Activated CD4-positive, alpha-beta T cell treated with anti-CD3 and anti-CD28 coated beads for 48 hours (primary cell): ENCODE results near the gene HOXA3.

Experiments
- DNase-seq: peaks from one replicate; pipeline ENCODE4 v3.0.0-alpha.2; 2020

Gene HOXA3

GRCh38 chr7:27177795-27178320, 25.5 kb upstream of the HOXA3 start:
- no peak for DNase-seq

GRCh38 chr7:27176962-27177794, 24.8 kb upstream of the HOXA3 start:
- peak; percentile 2 for DNase-seq

GRCh38 chr7:27176524-27176845, 24.1 kb upstream of the HOXA3 start:
- DNase-seq: no peak

- DNase-seq: no peak
Observed at GRCh38 chr7:27175626-27176523, 23.5 kb upstream of the HOXA3 start.

GRCh38 chr7:27174874-27175625, 22.7 kb upstream of the HOXA3 start:
- DNase-seq: no peak

GRCh38 chr7:27173956-27174873, 21.8 kb upstream of the HOXA3 start, which contains the start of gene HOXA10:
TSS of gene HOXA10 (minus strand) at chr7:27174320. CDS start at chr7:27174306, 14 bp downstream.
- DNase-seq: peak; percentile 4

- DNase-seq: peak; percentile 28
Observed at GRCh38 chr7:27173511-27173955, 21.1 kb upstream of the HOXA3 start.

- peak; percentile 22 for DNase-seq
Observed at GRCh38 chr7:27172823-27173510, 20.6 kb upstream of the HOXA3 start.

GRCh38 chr7:27172315-27172774, 20.0 kb upstream of the HOXA3 start:
- DNase-seq: peak; percentile 4

GRCh38 chr7:27171637-27172314, 19.4 kb upstream of the HOXA3 start:
- peak; percentile 25 for DNase-seq

GRCh38 chr7:27171325-27171636, 18.9 kb upstream of the HOXA3 start:
- DNase-seq: peak; percentile 6

- DNase-seq: no peak
Observed at GRCh38 chr7:27170426-27171324, 18.3 kb upstream of the HOXA3 start.

- no peak for DNase-seq
Observed at GRCh38 chr7:27169658-27170425, 17.5 kb upstream of the HOXA3 start.

GRCh38 chr7:27168265-27168947, 16.0 kb upstream of the HOXA3 start:
- DNase-seq: peak; percentile 62

GRCh38 chr7:27167916-27168264, 15.5 kb upstream of the HOXA3 start:
- DNase-seq: no peak

- DNase-seq: no peak
Observed at GRCh38 chr7:27166531-27167505, 14.4 kb upstream of the HOXA3 start.
